Nephron progenitor cell (in vitro differentiated cells): Measurements from ENCODE around the gene RBP4.

Experiments
- DNase-seq: peaks from one replicate; pipeline ENCODE4 v3.0.0; 2021
- H3K27ac Mint-ChIP-seq: 2 replicates; pipeline ENCODE4 v1.8.0; 2021; ENCODE audit warnings: mild to moderate bottlenecking, moderate library complexity, mixed read lengths
- H3K27me3 Mint-ChIP-seq: 2 replicates; pipeline ENCODE4 v1.8.0; 2021; ENCODE audit warnings: mild to moderate bottlenecking, low read depth, mixed read lengths; ENCODE audit not compliant: poor library complexity
- H3K36me3 Mint-ChIP-seq: 2 replicates; pipeline ENCODE4 v1.8.0; 2021; ENCODE audit warnings: low read depth, mixed read lengths
- H3K4me1 Mint-ChIP-seq: 2 replicates; pipeline ENCODE4 v1.8.0; 2021; ENCODE audit warnings: mixed read lengths
- H3K4me3 Mint-ChIP-seq: 2 replicates; pipeline ENCODE4 v1.8.0; 2021; ENCODE audit warnings: mild to moderate bottlenecking, moderate library complexity, mixed read lengths
- H3K9me3 Mint-ChIP-seq: 2 replicates; pipeline ENCODE4 v1.8.0; 2021; ENCODE audit warnings: mild to moderate bottlenecking, moderate library complexity, mixed read lengths
- CTCF ChIP-seq: fragments of 200-600 bp; sonication (generic); IDR thresholded peaks from 2 replicates; pipeline ENCODE4 v1.5.0; 2021; ENCODE audit warnings: antibody characterized with exemption

Gene RBP4

GRCh38 chr10:93554760-93555432 is 46.1 kb downstream of the RBP4 start:
- Mint-ChIP-seq H3K36me3 (no peaks in the 10 kb centered on the region), H3K27me3 (peaks cover 21% of the 10 kb centered on the region), H3K4me1 (peaks cover 31% of the 10 kb centered on the region), H3K9me3 (peaks cover 6% of the 10 kb centered on the region), H3K27ac (peak overlapping the region; percentile 75), H3K4me3 (no peak overlapping the region)
- TF ChIP-seq CTCF, result peak; percentile 67
- DNase-seq, result peak; percentile 83

- Mint-ChIP-seq H3K27me3 (peaks cover 21% of the 10 kb centered on the region), H3K9me3 (peaks cover under 1% of the 10 kb centered on the region), H3K4me3 (no peak overlapping the region), H3K27ac (peak overlapping the region; percentile 75), H3K4me1 (peaks cover 31% of the 10 kb centered on the region), H3K36me3 (no peaks in the 10 kb centered on the region)
- TF ChIP-seq CTCF, result no peak
- DNase-seq, result no peak
These were observed 46.7 kb downstream of the RBP4 start for GRCh38 chr10:93554316-93554663.

GRCh38 chr10:93553482-93554315 is 47.3 kb downstream of the RBP4 start:
- Mint-ChIP-seq H3K27ac (peak overlapping the region; percentile 91), H3K4me1 (peaks cover 31% of the 10 kb centered on the region)

GRCh38 chr10:93552780-93553179 is 48.3 kb downstream of the RBP4 start:
- Mint-ChIP-seq H3K4me1 (peaks cover 31% of the 10 kb centered on the region), H3K36me3 (no peaks in the 10 kb centered on the region), H3K27me3 (peaks cover 14% of the 10 kb centered on the region), H3K27ac (no peak overlapping the region), H3K9me3 (no peaks in the 10 kb centered on the region), H3K4me3 (no peak overlapping the region)
- DNase-seq, result no peak
- no peak for TF ChIP-seq CTCF

More at GRCh38 chr10:93553482-93554315, 47.3 kb downstream of the RBP4 start:
- Mint-ChIP-seq H3K27me3 (peaks cover 18% of the 10 kb centered on the region), H3K36me3 (no peaks in the 10 kb centered on the region), H3K4me3 (no peak overlapping the region), H3K9me3 (no peaks in the 10 kb centered on the region)
- DNase-seq, result no peak
- TF ChIP-seq CTCF, result no peak

GRCh38 chr10:93550606-93551005 is 50.4 kb downstream of the RBP4 start:
- no peak overlapping the region for H3K4me3 Mint-ChIP-seq
- no peak overlapping the region for H3K27ac Mint-ChIP-seq
- peaks cover 24% of the 10 kb centered on the region for H3K4me1 Mint-ChIP-seq
- DNase-seq, result no peak
- no peaks in the 10 kb centered on the region for H3K36me3 Mint-ChIP-seq
- H3K9me3 Mint-ChIP-seq, result no peaks in the 10 kb centered on the region
- peaks cover 25% of the 10 kb centered on the region for H3K27me3 Mint-ChIP-seq
- no peak for TF ChIP-seq CTCF
